Coronary artery (tissue), 2 donors: Measurements from ENCODE around the gene ZC2HC1C.
"Not testable (repeated sequence)": the region's sequence is repeated elsewhere in the genome, so short reads cannot be mapped to it uniquely, and the experiment has no call there.

ENCODE experiments used
- DNase-seq: peaks from one replicate; pipeline ENCODE4 v3.0.0-alpha.2; 2017; ENCODE audit warnings: low spot score
- H3K27ac ChIP-seq, 2 donors: fragments of 200-600 bp; sonication (generic); one replicate each; pipeline ENCODE4 v1.5.1; 2016 to 2019
- H3K4me3 ChIP-seq: fragments of 200-600 bp; sonication (generic); 2 replicates; pipeline ENCODE4 v1.5.1; 2016; ENCODE audit warnings: mild to moderate bottlenecking, moderate library complexity
- CTCF ChIP-seq: fragments of 200-600 bp; sonication (generic); IDR thresholded peaks from one replicate; pipeline ENCODE4 v1.5.1; 2019; ENCODE audit warnings: antibody characterized with exemption

The ZC2HC1C gene

GRCh38 chr14:75119056-75119455 lies 49.6 kb downstream of the ZC2HC1C start:
- DNase-seq: no peak
- no peak overlapping the region for H3K27ac ChIP-seq
- H3K4me3 ChIP-seq: no peak overlapping the region
- no peak for TF ChIP-seq CTCF

GRCh38 chr14:75120541-75121291 lies 51.3 kb downstream of the ZC2HC1C start:
- Histone ChIP-seq H3K27ac (no peak overlapping the region), H3K4me3 (no peak overlapping the region)
- DNase-seq: no peak
- no peak for TF ChIP-seq CTCF

- no peak for TF ChIP-seq CTCF
- no peak for DNase-seq
- no peak overlapping the region for H3K4me3 ChIP-seq
- H3K27ac ChIP-seq: no peak overlapping the region
These were observed 52.1 kb downstream of the ZC2HC1C start for GRCh38 chr14:75121552-75121951.

GRCh38 chr14:75123991-75124390 lies 54.5 kb downstream of the ZC2HC1C start:
- Histone ChIP-seq H3K4me3 (no peak overlapping the region), H3K27ac (peak overlapping the region in 1 of 2 donors; percentile 56)
- no peak for DNase-seq
- no peak for TF ChIP-seq CTCF

GRCh38 chr14:75125617-75126016 lies 56.2 kb downstream of the ZC2HC1C start:
- Histone ChIP-seq H3K4me3 (peak overlapping the region; percentile 89), H3K27ac (peak overlapping the region; percentile 95 to 98)
- no peak for DNase-seq
- no peak for TF ChIP-seq CTCF

- Histone ChIP-seq H3K4me3 (peak overlapping the region; percentile 89), H3K27ac (peak overlapping the region; percentile 95 to 98)
- DNase-seq: no peak
- no peak for TF ChIP-seq CTCF
These were observed 56.7 kb downstream of the ZC2HC1C start for GRCh38 chr14:75126121-75126544.

- peak within 1 kb of the TSS; percentile 89 for H3K4me3 ChIP-seq
- peak within 1 kb of the TSS; percentile 95 to 98 for H3K27ac ChIP-seq
- DNase-seq: peak; percentile 94
- no peak for TF ChIP-seq CTCF
These were observed 57.4 kb downstream of the ZC2HC1C start, which contains the start of gene NEK9 for GRCh38 chr14:75126679-75127473. Gene NEK9, minus strand, starts transcription at chr14:75127048. Its CDS starts 127 bp downstream, at chr14:75126921.

GRCh38 chr14:75127474-75127820 lies 58.0 kb downstream of the ZC2HC1C start:
- Histone ChIP-seq H3K27ac (peak overlapping the region; percentile 95 to 98), H3K4me3 (peak overlapping the region; percentile 89)
- not testable (repeated sequence) for DNase-seq
